ENCODE data around the gene KNG1.

The KNG1 gene

GRCh38 chr3:186743666-186744065, 26.5 kb downstream of the KNG1 start:
- no peak for DNase-seq (ENCODE audit: low read depth)
- H3K4me3 ChIP-seq (ENCODE audit: low read length) = no peak overlapping the region
- no peak for TF ChIP-seq CTCF (conservative IDR thresholded peaks at IDR 0.05; ENCODE audit: low read depth, low read length)

GRCh38 chr3:186746008-186746407, 28.8 kb downstream of the KNG1 start:
- no peak for TF ChIP-seq CTCF (conservative IDR thresholded peaks at IDR 0.05; ENCODE audit: low read depth, low read length)
- H3K4me3 ChIP-seq (ENCODE audit: low read length) = no peak overlapping the region
- peak; percentile 41 for DNase-seq (ENCODE audit: low read depth)

- DNase-seq (ENCODE audit: low read depth) = no peak
- no peak for TF ChIP-seq CTCF (conservative IDR thresholded peaks at IDR 0.05; ENCODE audit: low read depth, low read length)
- no peak overlapping the region for H3K4me3 ChIP-seq (ENCODE audit: low read length)
These were observed 33.2 kb downstream of the KNG1 start for GRCh38 chr3:186750316-186750715.

- H3K4me3 ChIP-seq (ENCODE audit: low read length) = no peak overlapping the region
- TF ChIP-seq CTCF (conservative IDR thresholded peaks at IDR 0.05; ENCODE audit: low read depth, low read length) = no peak
These were observed 34.3 kb downstream of the KNG1 start for GRCh38 chr3:186751480-186751879.

GRCh38 chr3:186754006-186754405, 36.8 kb downstream of the KNG1 start:
- H3K4me3 ChIP-seq (ENCODE audit: low read length) = no peak overlapping the region
- no peak for DNase-seq (ENCODE audit: low read depth)
- TF ChIP-seq CTCF (conservative IDR thresholded peaks at IDR 0.05; ENCODE audit: low read depth, low read length) = no peak

More at GRCh38 chr3:186751480-186751879, 34.3 kb downstream of the KNG1 start:
- DNase-seq (ENCODE audit: low read depth) = no peak

GRCh38 chr3:186754871-186755270, 37.7 kb downstream of the KNG1 start:
- H3K4me3 ChIP-seq (ENCODE audit: low read length) = no peak overlapping the region
- no peak for DNase-seq (ENCODE audit: low read depth)
- TF ChIP-seq CTCF (conservative IDR thresholded peaks at IDR 0.05; ENCODE audit: low read depth, low read length) = no peak

GRCh38 chr3:186757214-186757613, 40.1 kb downstream of the KNG1 start:
- no peak for DNase-seq (ENCODE audit: low read depth)
- no peak overlapping the region for H3K4me3 ChIP-seq (ENCODE audit: low read length)
- no peak for TF ChIP-seq CTCF (conservative IDR thresholded peaks at IDR 0.05; ENCODE audit: low read depth, low read length)

All from retinal pigment epithelial cell (primary cell).